MG63 (cell line): ENCODE data around the gene MAP3K5. TPM values are rescaled to one million over a fixed set of nuclear protein-coding genes. Genes with fewer than 3 reads are reported as not detected.
"Not testable (repeated sequence)": the region's sequence is repeated elsewhere in the genome, so short reads cannot be mapped to it uniquely, and the experiment has no call there.

Experiments
- DNase-seq: peaks from one replicate; pipeline ENCODE4 v3.0.0-alpha.2; 2020
- H3K27me3 ChIP-seq: fragments of 250-450 bp; sonication (Bioruptor Pico); 2 replicates; pipeline ENCODE4 v1.5.1; 2020; ENCODE audit warnings: mild to moderate bottlenecking, moderate library complexity
- H3K36me3 ChIP-seq: fragments of 250-450 bp; sonication (Bioruptor Pico); 2 replicates; pipeline ENCODE4 v1.5.1; 2020; ENCODE audit warnings: mild to moderate bottlenecking, moderate library complexity
- H3K4me3 ChIP-seq: fragments of 250-450 bp; sonication (Bioruptor Pico); 2 replicates; pipeline ENCODE4 v1.5.1; 2020; ENCODE audit warnings: mild to moderate bottlenecking, moderate library complexity
- H3K9me3 ChIP-seq: fragments of 250-450 bp; sonication (Bioruptor Pico); 2 replicates; pipeline ENCODE4 v1.5.1; 2020; ENCODE audit warnings: mild to moderate bottlenecking, moderate library complexity
- total RNA-seq: library from RNA; depleted of rRNA; stranded (reverse); fragments of >200 nt; shearing (Covaris generic); gene quantifications from 2 replicates; pipeline ENCODE4 v1.2.3, GENCODE V29; 2014; ENCODE audit warnings: low replicate concordance

Gene MAP3K5
- total RNA-seq, 1 experiment from 2014 or later: 5.7 TPM

DNA sequence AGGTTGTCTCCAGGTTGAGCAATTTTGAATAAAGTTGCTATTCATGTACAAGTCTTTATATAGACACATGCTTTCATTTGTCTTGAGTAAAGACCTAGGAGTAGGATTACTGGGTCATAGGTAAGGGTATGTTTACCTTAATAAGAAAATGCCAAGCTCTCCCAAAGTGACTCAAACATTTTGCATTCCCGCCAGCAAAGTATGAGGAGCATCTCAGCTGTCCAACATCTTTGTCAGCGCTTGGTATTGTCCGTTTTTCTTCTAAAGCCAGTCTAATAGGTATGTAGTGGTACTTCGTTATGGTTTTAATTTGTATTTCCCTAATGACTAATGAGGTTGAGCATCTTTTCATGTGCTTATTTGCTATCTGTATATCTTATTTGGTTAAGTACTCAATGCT is 67.2 kb downstream of the MAP3K5 start:
- Histone ChIP-seq H3K4me3 (no peak overlapping the region), H3K27me3 (no peaks in the 10 kb centered on the region), H3K9me3 (no peaks in the 10 kb centered on the region), H3K36me3 (no peaks in the 10 kb centered on the region)
- no peak for DNase-seq

GRCh38 chr6:136723780-136724179 is 68.5 kb downstream of the MAP3K5 start:
- no peaks in the 10 kb centered on the region for H3K36me3 ChIP-seq
- DNase-seq: peak; percentile 8
- H3K4me3 ChIP-seq: no peak overlapping the region
- no peaks in the 10 kb centered on the region for H3K27me3 ChIP-seq
- H3K9me3 ChIP-seq: no peaks in the 10 kb centered on the region

DNA sequence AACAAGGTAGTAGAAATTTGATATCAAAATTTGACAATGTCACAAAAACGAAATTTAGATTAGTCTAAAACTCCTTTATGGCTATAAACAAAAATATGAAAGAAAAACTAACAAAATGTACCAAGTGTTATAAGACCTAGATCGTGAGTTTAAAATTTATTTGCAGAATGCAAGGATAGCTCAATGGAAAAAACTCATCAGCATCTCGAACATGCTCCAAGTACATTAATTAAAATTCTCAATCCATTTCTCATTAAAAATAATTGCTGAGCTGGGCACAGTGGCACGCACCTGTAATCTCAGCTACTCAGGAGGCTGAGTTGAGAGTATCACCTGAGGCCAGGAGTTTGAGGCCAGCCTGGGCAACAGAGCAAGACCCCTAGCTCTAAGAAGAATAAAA is 70.8 kb downstream of the MAP3K5 start:
- no peaks in the 10 kb centered on the region for H3K27me3 ChIP-seq
- H3K4me3 ChIP-seq: no peak overlapping the region
- no peaks in the 10 kb centered on the region for H3K9me3 ChIP-seq
- no peaks in the 10 kb centered on the region for H3K36me3 ChIP-seq
- DNase-seq: no peak

DNA sequence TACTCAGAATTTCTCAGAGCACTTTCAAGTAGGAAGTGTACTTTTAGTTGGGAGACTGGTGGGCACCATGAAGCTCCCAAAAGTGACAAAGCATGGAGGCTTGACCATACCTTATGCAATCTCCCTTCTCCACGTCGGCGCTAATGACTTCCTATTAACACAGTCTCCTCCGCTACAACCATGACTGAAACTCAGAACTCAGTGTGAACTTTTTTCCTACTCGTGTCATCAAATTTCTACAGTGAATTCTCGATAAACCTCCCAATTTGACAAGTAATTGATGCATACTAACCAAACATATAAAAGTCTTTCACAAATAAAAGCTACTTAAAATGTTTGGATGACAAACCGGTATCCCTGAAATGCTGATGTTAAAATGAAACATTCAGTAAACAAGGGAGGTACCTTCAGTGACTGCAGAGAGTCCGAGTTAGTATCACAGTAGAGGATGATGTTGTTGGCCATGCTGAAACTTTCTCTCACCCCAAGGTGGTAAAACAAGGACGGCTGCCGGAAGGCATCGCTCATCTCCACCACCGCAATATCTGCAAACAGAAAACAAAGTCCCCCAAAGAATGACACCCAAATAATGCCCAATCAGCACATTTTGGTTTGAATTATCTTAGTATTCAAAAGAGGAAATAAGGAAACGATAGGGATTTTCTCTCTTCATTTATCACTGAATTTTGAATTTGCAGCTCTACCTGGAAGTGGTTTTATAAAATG is 72.1 kb downstream of the MAP3K5 start:
- Histone ChIP-seq H3K9me3 (no peaks in the 10 kb centered on the region), H3K27me3 (no peaks in the 10 kb centered on the region)
- DNase-seq: no peak

GRCh38 chr6:136719280-136720044 is 72.8 kb downstream of the MAP3K5 start:
- no peaks in the 10 kb centered on the region for H3K27me3 ChIP-seq
- H3K9me3 ChIP-seq: no peaks in the 10 kb centered on the region
- H3K36me3 ChIP-seq: no peaks in the 10 kb centered on the region
- no peak overlapping the region for H3K4me3 ChIP-seq
- no peak for DNase-seq

More for the DNA sequence above, 72.1 kb downstream of the MAP3K5 start:
- no peaks in the 10 kb centered on the region for H3K36me3 ChIP-seq
- no peak overlapping the region for H3K4me3 ChIP-seq

DNA sequence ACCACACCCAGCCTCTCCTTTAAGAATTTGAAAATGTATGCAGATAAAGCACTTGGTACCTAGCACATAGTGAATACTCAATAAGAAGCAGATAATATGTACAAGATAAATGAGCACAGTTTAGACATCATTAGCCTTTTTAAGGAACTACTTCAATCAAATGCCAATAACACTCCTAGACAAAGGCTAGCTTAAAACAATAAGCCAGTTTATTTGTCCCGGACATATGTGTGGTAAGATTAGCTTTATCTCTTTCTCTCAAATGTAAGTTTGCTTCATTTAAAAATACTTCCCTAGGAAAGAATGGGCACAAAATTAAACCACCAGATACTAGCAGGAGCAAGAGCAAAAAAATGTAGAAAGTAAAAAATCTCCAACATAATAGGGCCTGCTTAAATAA is 73.8 kb downstream of the MAP3K5 start:
- Histone ChIP-seq H3K4me3 (no peak overlapping the region), H3K9me3 (no peaks in the 10 kb centered on the region), H3K27me3 (no peaks in the 10 kb centered on the region), H3K36me3 (no peaks in the 10 kb centered on the region)
- no peak for DNase-seq

DNA sequence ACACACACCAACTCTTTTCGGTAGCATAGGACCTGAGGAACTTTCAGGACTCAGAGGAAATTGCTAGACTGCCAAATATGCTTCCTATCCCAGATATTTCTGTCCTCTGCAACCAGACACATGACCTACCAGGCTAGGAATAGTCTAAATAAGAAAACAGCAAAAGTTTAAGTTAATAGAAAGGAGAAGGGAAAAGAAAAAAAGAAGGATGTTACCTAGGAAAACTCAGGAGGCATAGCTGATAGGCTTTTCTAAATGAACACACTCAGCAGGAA is 74.6 kb downstream of the MAP3K5 start:
- Histone ChIP-seq H3K4me3 (no peak overlapping the region), H3K9me3 (no peaks in the 10 kb centered on the region), H3K36me3 (no peaks in the 10 kb centered on the region), H3K27me3 (no peaks in the 10 kb centered on the region)
- no peak for DNase-seq

DNA sequence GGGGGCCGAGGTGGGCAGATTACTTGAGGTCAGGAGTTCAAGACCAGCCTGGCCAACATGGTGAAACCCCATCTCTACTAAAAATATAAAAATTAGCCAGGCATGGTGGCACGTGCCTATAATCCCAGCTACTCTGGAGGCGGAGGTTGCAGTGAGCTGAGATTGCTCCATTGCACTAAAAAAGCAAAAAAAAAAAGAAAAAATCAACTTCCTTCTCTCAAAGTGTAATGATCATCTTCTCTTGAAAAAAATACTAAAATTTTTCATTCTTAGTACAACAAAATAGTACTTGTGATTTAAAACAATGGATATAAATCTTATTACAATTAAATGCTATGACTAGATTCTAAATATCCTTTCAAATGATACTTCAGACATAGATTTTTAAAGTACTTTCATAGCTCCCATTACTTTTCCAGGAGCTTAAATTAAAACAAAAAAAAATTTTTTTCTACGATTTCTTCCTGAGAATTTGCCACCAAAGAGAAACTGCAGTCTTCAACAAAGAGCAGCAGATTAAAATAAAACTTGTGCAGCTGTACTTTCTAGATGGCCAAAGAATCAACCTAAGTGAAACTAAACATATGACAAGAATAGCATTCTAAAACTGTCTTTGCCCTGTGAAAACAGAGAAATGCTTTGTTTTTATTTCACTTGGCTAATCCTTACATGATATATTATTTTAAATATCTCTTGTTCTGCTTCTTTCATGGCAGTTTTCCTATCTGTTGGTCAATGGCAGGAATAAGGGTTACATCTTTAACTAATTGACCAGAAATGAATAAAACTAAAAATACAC is 75.2 kb downstream of the MAP3K5 start:
- Histone ChIP-seq H3K36me3 (no peaks in the 10 kb centered on the region), H3K27me3 (no peaks in the 10 kb centered on the region), H3K4me3 (no peak overlapping the region), H3K9me3 (no peaks in the 10 kb centered on the region)
- DNase-seq: no peak

GRCh38 chr6:136712642-136713041 is 79.6 kb downstream of the MAP3K5 start:
- not testable (repeated sequence) for DNase-seq, H3K36me3 ChIP-seq, H3K9me3 ChIP-seq, H3K4me3 ChIP-seq, H3K27me3 ChIP-seq

DNA sequence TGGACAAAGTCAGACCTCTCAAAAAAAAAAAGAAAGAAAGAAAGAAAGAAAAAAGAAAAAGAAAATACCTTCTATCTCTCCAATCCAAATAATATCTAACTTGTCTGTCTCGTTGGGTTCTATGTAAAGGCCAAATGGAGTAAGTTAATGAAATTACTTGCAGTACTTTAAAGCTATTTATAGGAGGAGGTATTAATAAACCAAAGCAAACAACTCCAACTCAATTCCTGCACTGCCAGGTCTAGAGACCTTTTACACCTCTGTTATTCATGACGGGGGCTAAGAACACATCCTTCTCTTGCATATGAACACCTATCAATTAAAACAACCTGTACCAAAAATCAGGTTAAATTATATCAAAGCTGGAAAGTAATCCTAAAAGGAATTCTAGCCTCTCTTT is 80.6 kb downstream of the MAP3K5 start:
- H3K27me3 ChIP-seq: no peaks in the 10 kb centered on the region
- DNase-seq: no peak

DNA sequence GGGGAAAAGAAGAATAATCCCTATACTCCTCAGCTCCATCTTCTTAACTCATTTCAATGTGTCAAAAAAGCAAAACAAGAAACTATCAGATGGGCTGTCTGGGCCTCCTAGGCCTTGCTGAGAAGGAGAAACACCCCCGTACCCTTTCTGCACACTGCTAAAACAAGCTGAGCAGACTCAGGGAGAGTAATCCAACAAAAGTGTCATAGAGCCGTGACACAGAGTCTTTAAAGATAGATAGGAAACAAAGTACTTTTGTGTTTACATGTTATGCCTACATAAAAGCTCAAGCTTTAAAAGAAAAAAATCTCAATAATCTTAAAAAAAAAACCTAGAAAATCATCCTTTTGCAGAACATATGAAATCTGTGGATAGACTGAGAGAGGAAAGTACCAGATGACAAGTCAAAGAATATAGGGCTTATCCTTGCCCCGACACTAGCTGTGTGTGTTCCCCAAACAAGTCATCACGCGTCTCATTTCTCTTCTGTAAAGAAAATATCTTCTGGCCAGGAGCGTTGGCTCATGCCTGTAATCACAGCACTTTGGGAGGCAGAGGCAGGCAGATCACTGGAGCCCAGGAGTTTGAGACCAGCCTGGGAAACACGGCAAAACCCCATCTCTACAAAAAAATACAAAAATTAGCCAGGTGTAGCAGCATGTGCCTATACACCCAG is 81.3 kb downstream of the MAP3K5 start:
- Histone ChIP-seq H3K27me3 (no peaks in the 10 kb centered on the region), H3K9me3 (no peaks in the 10 kb centered on the region), H3K4me3 (no peak overlapping the region), H3K36me3 (no peaks in the 10 kb centered on the region)
- DNase-seq: no peak

More for the DNA sequence above, 80.6 kb downstream of the MAP3K5 start:
- no peak overlapping the region for H3K4me3 ChIP-seq
- no peaks in the 10 kb centered on the region for H3K9me3 ChIP-seq
- no peaks in the 10 kb centered on the region for H3K36me3 ChIP-seq

GRCh38 chr6:136709429-136709828 is 82.8 kb downstream of the MAP3K5 start:
- Histone ChIP-seq H3K36me3 (no peaks in the 10 kb centered on the region), H3K9me3 (no peaks in the 10 kb centered on the region), H3K4me3 (no peak overlapping the region), H3K27me3 (no peaks in the 10 kb centered on the region)
- no peak for DNase-seq

DNA sequence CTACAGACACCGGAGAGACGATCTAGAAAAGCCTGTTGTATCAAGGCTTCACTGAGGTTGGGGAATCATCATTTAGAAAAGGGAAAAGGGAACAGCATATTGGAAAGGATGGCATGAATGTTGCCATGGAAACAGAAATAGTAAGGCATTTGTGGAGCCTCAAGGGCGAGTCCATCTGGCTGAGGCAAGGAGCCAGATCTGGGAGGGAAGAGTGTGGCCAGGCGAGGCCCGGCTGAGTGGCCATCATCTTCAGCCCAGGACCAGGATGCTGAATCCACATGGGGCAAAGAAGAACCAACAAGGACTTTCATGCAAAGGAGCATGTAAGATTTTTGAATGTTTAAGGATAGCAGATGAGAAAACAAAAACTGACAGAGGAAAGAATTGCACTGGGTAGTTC is 85.8 kb downstream of the MAP3K5 start:
- Histone ChIP-seq H3K4me3 (no peak overlapping the region), H3K36me3 (no peaks in the 10 kb centered on the region), H3K9me3 (no peaks in the 10 kb centered on the region), H3K27me3 (no peaks in the 10 kb centered on the region)
- no peak for DNase-seq

DNA sequence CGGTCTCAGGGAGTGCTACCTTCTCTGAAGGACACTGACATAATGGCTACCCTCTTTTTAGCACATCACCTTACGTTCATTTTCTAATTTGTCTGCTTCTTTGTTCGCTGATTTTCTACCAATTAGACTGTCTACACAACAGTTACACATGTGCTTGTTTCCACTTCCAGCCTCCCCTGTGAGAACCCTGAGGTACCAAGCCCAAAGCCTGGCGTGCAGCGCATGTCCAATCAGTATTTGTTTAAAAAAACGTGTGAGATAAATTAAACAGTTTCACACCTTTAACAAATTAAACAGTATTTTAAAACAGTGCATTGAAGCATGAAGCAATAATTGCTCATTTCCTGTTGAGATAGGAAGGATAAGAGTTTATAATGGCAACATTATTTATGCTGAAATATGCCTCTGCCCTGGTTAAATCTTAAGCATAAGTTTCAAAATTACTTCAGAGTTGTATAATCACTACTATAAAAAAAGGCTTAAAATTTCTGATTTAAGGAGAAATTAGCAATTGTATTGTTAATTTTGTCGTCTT is 88.9 kb downstream of the MAP3K5 start:
- DNase-seq: no peak
- Histone ChIP-seq H3K27me3 (no peaks in the 10 kb centered on the region), H3K9me3 (no peaks in the 10 kb centered on the region), H3K4me3 (no peak overlapping the region), H3K36me3 (no peaks in the 10 kb centered on the region)

DNA sequence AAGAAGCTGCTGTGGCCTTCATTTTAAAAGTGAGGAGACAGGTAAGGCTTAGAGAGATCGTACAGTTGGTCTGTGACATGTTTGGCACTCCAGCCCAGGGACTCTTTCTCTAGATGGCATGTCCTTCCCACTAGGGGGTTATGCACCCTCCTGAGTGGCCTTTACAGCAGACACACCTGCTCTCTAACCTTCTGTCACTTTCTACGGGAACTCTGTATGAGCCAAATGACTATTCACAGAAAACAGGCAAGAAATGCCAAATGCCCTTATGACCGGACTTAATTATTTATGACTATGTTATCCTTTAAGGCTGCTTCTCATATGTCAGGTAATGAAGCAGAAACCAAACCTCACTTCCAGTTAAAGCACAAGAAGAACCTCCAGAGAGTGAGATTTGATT is 91.2 kb downstream of the MAP3K5 start:
- no peak for DNase-seq
- Histone ChIP-seq H3K9me3 (no peaks in the 10 kb centered on the region), H3K4me3 (no peak overlapping the region)

GRCh38 chr6:136699358-136699757 is 92.9 kb downstream of the MAP3K5 start:
- Histone ChIP-seq H3K4me3 (no peak overlapping the region), H3K9me3 (no peaks in the 10 kb centered on the region), H3K36me3 (no peaks in the 10 kb centered on the region; the same call in 1 of the 2 replicates), H3K27me3 (no peaks in the 10 kb centered on the region; the same call in 1 of the 2 replicates)
- DNase-seq: no peak

More for the DNA sequence above, 91.2 kb downstream of the MAP3K5 start:
- no peaks in the 10 kb centered on the region for H3K36me3 ChIP-seq
- no peaks in the 10 kb centered on the region; the same call in 1 of the 2 replicates for H3K27me3 ChIP-seq
